GM21723 (cell line): ENCODE measurements around the gene CFAP65.

ENCODE experiments used
- ATAC-seq: cut with Tn5 transposase; IDR thresholded peaks from one replicate; pipeline ENCODE4 v1.9.1; 2021; ENCODE audit warnings: mild to moderate bottlenecking, moderate library complexity; ENCODE audit not compliant: unreplicated experiment

The CFAP65 gene

GRCh38 chr2:219041252-219041651, at the start of gene CFAP65:
CFAP65 (minus strand) TSS chr2:219041516; CDS start chr2:219039048, 2,468 bp downstream.
- no peak for ATAC-seq

GRCh38 chr2:219090436-219091299, 49.4 kb upstream of the CFAP65 start:
- no peak for ATAC-seq

- no peak for ATAC-seq
These were observed 48.0 kb upstream of the CFAP65 start for GRCh38 chr2:219089330-219089729.

- no peak for ATAC-seq
These were observed 46.5 kb upstream of the CFAP65 start for GRCh38 chr2:219087848-219088247.

- ATAC-seq: no peak
These were observed 46.0 kb upstream of the CFAP65 start for GRCh38 chr2:219087361-219087760.

GRCh38 chr2:219086196-219086595, 44.9 kb upstream of the CFAP65 start:
- ATAC-seq: no peak

- ATAC-seq: no peak
These were observed 43.5 kb upstream of the CFAP65 start for GRCh38 chr2:219084791-219085190.

- no peak for ATAC-seq
These were observed 41.1 kb upstream of the CFAP65 start for GRCh38 chr2:219082332-219082958.

- ATAC-seq: no peak
These were observed 40.5 kb upstream of the CFAP65 start for GRCh38 chr2:219081701-219082331.

- ATAC-seq: no peak
These were observed 39.8 kb upstream of the CFAP65 start for GRCh38 chr2:219081096-219081495.

- ATAC-seq: no peak
These were observed 38.1 kb upstream of the CFAP65 start for GRCh38 chr2:219079417-219079816.

GRCh38 chr2:219078951-219079350, 37.6 kb upstream of the CFAP65 start:
- no peak for ATAC-seq

GRCh38 chr2:219078126-219078525, 36.8 kb upstream of the CFAP65 start:
- ATAC-seq: no peak

- ATAC-seq: no peak
These were observed 34.9 kb upstream of the CFAP65 start for GRCh38 chr2:219076253-219076652.

- no peak for ATAC-seq
These were observed 32.3 kb upstream of the CFAP65 start for GRCh38 chr2:219073413-219074129.

- ATAC-seq: no peak
These were observed 31.5 kb upstream of the CFAP65 start for GRCh38 chr2:219072741-219073250.

- no peak for ATAC-seq
These were observed 30.0 kb upstream of the CFAP65 start for GRCh38 chr2:219071131-219071816.

GRCh38 chr2:219065484-219065883, 24.2 kb upstream of the CFAP65 start:
- no peak for ATAC-seq

- no peak for ATAC-seq
These were observed 20.8 kb upstream of the CFAP65 start for GRCh38 chr2:219062081-219062480.
